Measurements from ENCODE around the gene TADA2B.
A peak's percentile ranks its signal among the peaks of the same experiment; 100 is the strongest.

Gene TADA2B

DNA sequence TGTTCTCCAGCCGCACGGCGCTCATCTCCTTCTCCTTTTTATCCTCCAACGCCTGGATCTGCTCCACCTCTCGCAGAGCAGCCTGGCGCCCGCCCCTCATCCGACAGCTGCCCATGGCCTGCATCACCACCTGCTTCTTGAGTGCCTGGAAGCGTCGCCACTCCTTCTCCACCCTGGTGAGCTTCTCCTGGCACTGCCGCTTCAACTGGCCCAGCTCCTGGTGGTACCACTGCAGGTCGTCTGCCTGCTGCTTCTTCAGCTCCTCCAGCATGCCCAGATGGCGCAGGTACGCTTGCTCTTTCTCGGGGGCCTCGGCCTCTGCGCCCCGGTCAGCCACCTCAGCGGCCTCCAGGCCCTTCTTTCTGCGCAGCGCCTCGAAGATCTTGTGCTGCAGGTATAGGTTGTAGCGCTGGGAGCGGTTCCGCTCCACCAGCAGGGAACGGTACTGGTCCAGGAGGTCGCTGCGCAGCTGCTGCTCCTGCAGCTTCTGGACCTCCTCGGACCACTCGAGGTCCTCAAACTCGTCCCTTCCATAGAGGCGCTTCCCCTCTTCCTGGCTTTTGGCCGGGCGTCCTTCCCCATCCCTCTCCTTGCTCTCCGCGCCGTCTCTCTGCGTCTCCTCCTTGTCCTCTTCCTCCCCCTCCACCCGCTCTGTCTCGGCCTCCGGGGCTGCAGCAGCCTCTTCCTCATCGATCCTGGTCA lies 1.2 kb upstream of the TADA2B start:
- DNase-seq = no peak

DNA sequence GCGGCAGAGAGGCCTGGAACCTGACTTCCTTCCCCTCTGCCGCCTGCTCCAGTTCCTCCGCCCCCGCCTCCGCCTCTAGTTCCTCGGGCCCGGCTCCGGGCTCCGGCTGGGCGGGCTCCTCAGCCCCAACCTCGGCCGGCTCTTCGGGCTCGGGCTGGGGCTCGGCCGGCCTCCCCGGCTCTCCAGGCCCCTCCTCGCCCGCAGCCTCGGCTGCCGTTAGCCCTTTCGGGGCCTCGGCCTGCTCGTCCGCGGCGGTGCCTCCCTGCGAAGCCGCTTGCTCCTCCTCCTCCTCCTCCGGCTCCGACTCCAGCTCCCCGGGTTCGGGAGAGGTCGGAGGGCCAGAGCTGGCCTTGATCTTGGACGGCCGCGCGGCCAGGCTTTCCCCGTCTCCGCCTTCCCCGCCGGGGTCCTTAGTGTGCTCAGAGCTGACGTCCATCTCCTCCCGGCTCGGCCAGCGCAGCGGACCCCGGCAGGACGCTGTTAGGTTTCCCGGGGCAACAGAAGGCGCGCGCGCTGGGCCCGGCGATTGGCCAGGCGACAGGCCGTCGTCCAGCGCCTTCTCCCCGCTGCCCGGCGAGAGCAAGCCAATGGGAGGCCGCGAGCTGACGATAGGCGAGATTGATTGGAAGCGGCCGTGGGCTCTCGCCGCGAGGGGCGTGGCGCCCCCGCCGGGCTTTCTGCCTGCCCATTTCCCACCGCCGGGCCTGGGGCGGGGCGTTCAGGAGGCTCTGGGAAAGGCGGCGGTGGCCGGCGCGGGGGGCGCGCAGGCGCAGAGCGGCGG lies 479 bp upstream of the TADA2B start:
- peak; percentile 95 for DNase-seq

- DNase-seq = no peak
Measured at GRCh38 chr4:7044137-7044930, 1.2 kb downstream of the TADA2B start.

- DNase-seq = no peak
Measured at GRCh38 chr4:7045553-7045952, 2.4 kb downstream of the TADA2B start.

DNA sequence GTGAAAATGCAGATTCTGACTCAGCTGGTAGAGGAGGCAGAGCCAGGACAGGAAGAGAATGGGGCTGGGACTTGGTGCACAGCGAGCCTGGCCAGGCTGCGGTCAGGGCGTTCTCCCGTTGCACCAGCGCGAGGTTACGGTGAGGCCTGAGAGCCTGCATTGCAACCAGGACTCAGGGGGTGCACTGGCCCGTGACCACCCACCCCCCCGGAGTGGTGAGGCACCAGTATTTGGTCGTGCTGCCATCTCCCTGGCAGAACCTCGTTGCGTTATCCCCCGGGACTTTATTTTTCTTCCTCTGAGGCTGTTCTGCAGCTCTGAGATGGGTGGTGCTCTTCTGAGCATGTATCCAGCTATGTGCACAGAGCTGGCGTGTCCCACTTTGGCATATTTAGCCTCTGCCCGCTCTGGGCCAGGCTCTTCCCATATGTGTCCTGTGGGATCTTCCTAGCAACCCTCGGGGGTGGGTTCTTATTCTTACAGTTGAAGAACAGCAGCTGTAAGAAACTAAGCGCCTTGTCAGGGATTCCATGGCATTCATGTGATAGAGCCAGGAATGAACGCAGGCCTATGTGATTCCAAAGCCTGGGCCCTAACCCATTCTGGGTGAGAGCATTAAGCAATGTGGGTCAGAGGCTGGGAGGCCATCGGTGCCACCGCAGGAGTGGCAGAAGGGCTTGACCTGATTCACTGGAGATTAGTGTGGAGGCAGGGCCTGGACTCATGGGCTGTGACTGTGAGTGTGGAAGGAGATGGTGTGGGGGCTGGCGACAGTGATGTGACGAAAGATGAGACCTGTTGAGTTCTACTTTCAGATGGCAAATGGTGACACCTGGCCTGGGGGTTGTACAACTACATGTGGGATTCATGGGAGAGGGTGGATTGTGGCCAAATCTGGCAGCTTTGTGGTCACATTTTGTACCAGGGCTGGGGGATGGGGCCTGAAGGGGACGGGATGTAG lies 3.1 kb downstream of the TADA2B start:
- DNase-seq = no peak

- no peak for DNase-seq
Measured at GRCh38 chr4:7046971-7047370, 3.8 kb downstream of the TADA2B start.

DNA sequence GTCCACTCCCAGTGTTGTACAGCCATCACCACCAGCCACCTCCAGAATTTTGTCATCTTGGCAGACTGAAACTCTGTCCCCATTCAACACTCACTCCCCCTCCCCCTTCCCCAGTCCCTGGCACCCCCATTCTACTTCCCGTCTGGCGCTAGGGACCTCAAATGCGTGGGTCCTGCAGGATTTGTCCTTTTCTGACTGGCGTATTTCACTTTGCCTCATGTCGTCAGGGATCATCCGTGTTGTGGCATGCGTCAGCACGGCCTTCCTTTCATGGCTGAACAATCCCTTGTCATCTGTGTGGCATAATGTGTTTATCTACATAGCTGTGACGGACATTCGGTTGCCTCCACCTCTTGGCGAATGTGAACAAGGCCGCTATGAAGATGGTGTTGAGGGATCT lies 5.5 kb downstream of the TADA2B start:
- no peak for DNase-seq

- no peak for DNase-seq
Measured at GRCh38 chr4:7049295-7049694, 6.1 kb downstream of the TADA2B start.

- no peak for DNase-seq
Measured at GRCh38 chr4:7049739-7050138, 6.6 kb downstream of the TADA2B start.

- no peak for DNase-seq
Measured at GRCh38 chr4:7050481-7051143, 7.4 kb downstream of the TADA2B start.

DNA sequence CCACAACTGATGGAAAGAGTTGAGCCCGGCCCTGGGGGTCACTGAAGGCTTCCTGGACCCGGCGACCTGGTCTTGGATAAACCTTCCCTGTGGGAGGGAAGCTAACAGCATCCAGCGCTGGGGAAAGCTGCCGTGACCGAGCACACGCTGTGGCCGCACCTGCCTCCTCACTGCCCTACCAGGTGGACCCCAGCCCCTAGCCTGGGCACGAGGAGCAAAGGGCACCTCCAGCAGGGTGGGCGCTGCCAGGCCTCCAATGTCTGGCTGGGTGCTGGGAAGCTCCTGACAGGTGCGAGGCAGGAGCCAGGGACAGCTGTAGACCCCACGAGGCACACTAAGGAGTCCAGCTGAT lies 7.9 kb downstream of the TADA2B start:
- no peak for DNase-seq

DNA sequence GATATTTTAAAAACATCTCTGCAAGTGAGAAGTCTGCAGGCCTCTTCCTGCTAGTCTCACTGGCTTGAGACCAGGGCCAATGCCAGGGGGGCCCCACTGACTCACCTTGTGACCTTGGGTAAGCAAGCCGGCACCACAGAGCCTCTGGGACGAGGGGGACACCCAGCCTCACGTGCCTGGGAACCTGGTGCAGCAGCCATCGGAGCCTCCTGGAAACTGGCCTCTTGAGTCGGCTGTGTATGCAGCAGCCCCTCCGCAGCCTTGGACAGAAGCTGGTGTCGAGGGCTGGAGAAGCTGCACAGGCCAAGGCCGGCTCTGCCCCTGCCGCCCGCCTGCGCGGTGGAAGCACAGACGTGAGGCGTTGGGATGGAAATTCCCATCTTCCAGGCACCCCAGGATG lies 8.7 kb downstream of the TADA2B start:
- DNase-seq = no peak

DNA sequence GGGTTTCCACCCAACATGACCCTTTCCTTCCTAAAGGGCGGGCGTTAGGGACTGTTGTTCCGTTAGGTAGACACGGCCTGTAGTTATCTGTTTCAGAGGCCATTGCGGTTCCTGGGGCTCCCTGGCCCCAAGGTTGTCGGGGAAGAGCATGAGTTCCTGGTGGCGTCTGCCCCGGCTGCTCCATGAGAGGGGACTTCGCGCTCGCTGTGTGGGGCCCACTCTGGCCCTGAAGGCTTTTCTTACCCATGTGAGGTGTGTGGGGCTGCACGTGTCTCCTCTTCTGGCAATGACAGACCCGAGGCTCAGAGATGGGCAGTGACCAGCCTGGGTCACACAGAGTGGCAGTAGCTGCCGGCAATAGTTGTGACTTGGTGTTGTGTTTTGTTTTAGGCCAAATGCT lies 9.1 kb downstream of the TADA2B start:
- DNase-seq = no peak

- peak in 1 of 2 donors; percentile 60 for DNase-seq
Measured at GRCh38 chr4:7052923-7053715, 9.9 kb downstream of the TADA2B start.

GRCh38 chr4:7054106-7054880 lies 11.1 kb downstream of the TADA2B start:
- DNase-seq = no peak

DNA sequence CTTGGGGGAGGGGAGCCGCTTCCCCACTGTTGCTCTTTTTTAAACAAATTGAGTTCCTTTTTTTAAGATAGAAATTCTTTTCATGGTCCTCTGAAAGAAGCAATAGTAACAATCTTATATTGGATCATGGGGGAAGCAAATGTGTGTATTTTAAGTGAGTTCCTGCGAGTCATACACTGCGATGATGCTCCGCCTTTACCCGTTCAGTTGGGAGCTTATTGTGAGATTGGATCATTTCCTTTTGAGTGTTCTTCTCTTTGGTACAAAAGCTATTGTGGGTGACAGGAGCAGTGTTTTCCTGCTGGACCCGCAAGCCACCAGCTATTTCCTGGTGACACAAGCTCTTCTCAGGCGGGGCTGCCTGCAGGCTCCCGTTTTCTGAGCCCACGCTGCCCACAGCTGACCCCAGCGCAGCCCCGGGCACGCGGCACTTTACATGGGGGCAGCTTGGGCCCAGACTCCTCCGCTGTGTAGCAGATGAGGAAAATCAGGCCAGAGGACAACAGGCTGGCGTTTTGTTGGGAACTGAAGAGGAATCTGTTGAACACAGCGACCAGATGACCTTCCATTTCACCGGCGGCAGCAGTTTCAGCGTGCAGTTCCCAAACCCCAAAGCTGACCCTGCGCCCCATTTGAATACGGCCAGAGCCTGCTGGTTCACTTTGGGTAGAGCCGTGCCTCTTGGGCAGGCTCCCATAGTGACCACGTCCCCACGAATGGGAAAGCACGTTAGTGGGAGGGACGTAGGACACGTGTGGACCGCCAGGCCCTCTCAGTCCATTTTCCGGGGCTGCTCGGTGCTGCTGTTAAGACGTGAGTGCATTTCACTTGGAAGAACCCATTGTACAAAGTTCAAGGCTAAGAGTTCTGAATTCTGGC lies 12.2 kb downstream of the TADA2B start:
- no peak for DNase-seq

DNA sequence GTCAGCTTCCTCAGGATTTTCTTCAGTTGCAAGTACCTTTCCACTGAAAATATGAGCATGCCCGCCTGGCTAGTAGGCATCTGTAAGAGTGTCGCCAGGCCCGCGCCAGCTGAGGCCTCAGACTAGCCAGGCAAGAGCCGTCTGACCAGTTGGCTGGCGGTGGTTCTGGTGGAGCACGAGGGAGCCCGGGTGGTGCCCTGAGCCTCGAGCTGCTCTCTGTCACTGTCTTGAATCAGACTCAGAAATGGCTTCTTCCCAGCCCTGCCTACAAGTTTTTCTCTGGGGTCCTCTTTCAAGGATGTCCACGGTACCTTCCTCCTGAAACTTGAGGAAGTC lies 12.8 kb downstream of the TADA2B start:
- no peak for DNase-seq

- DNase-seq = no peak
Measured at GRCh38 chr4:7058792-7059191, 15.6 kb downstream of the TADA2B start.

- no peak for DNase-seq
Measured at GRCh38 chr4:7059662-7060061, 16.5 kb downstream of the TADA2B start.
